HepG2 (cell line): ENCODE results near the gene NUDT6. TPM values are rescaled to one million over a fixed set of nuclear protein-coding genes. Genes with fewer than 3 reads are reported as not detected.

ENCODE experiments used
- ATAC-seq: fragments of 200-7000 bp; cut with Tn5 transposase; 3 replicates; pipeline ENCODE4 v1.9.1; 2020; ENCODE audit warnings: mild to moderate bottlenecking, moderate library complexity
- BruUV-seq: library from RNA; stranded (reverse); fragments of 400-500 nt; replicated peaks from 2 replicates; lab custom pipeline; 2021; lab: Mats Ljungman, UMichigan
- CTCF ChIA-PET: fragments of 300-600 bp; formaldehyde crosslinking; extraction: SDS; loops from one replicate; lab custom pipeline; 2021; ENCODE audit warnings: low total read pairs, inconsistent platforms, low intra/inter-chr PET ratio; lab: Yijun Ruan, JAX
- POLR2A ChIA-PET: fragments of 350-600 bp; sonication (Branson Sonifier 250); formaldehyde crosslinking; loops from one replicate; lab custom pipeline; 2020; ENCODE audit warnings: antibody characterized with exemption, inconsistent platforms; lab: Yijun Ruan, JAX
- DNase-seq: peaks from one replicate; pipeline ENCODE4 v3.0.0-alpha.2; 2015; ENCODE audit warnings: low spot score
- FAIRE-seq: peaks from 3 replicates; lab custom pipeline; 2011; peaks lifted over from hg19 to GRCh38; lab: Jason Lieb, UNC
- H2AFZ ChIP-seq: one replicate; pipeline ENCODE4 v1.6.1; 2011; ENCODE audit warnings: low read length, inconsistent platforms
- H3K27ac ChIP-seq: fragments of 300-600 bp; 3 replicates; pipeline ENCODE4 v1.8.0; 2011; ENCODE audit warnings: mixed run types, mild to moderate bottlenecking, mixed read lengths, low read length, inconsistent platforms; ENCODE audit not compliant: insufficient read depth; ENCODE audit errors: extremely low read length
- H3K27me3 ChIP-seq, 2 experiments: fragments of 200-600 bp in 1 of 2; 2 replicates in 1 of 2; 3 replicates in 1 of 2; pipeline versions ENCODE4 v1.6.0 to v1.8.0; 2011; ENCODE audit warnings: low read length in 2 of 2, mild to moderate bottlenecking in 2 of 2, moderate library complexity in 2 of 2, inconsistent platforms in 1 of 2; ENCODE audit not compliant: insufficient read depth in 2 of 2, control insufficient read depth in 1 of 2
- H3K36me3 ChIP-seq, 2 experiments: fragments of 200-600 bp in 1 of 2; replicated peaks in 1 of 2; 2 replicates in 1 of 2; 3 replicates in 1 of 2; pipeline versions ENCODE4 v1.5.1 to v1.8.0; 2011; ENCODE audit warnings: low read length in 2 of 2, inconsistent platforms in 1 of 2; ENCODE audit not compliant: insufficient read depth in 2 of 2, control insufficient read depth in 1 of 2
- H3K4me1 ChIP-seq: 2 replicates; pipeline ENCODE4 v1.5.1; 2012; ENCODE audit warnings: low read length, inconsistent platforms; ENCODE audit not compliant: insufficient read depth
- H3K4me2 ChIP-seq: 2 replicates; pipeline ENCODE4 v1.6.0; 2011; ENCODE audit warnings: low read depth, low read length, inconsistent platforms
- H3K4me3 ChIP-seq, 3 experiments: fragments of 200-600 bp in 1 of 3; sonication (generic), shearing (Covaris generic) in 1 of 3; replicated peaks in 1 of 3; 2 replicates each; pipeline ENCODE4 v1.5.1; 2011 to 2016; ENCODE audit warnings: low read length in 3 of 3, inconsistent platforms in 2 of 3, low read depth in 2 of 3, mild to moderate bottlenecking in 2 of 3, control low read depth in 1 of 3, mixed read lengths in 1 of 3; ENCODE audit not compliant: insufficient read depth in 1 of 3
- H3K79me2 ChIP-seq: one replicate; pipeline ENCODE4 v1.6.1; 2011; ENCODE audit warnings: low read length, inconsistent platforms; ENCODE audit not compliant: insufficient read depth
- H3K9ac ChIP-seq: 2 replicates; pipeline ENCODE4 v1.6.0; 2011; ENCODE audit warnings: mild to moderate bottlenecking, low read depth, low read length, inconsistent platforms; ENCODE audit not compliant: insufficient read depth
- H3K9me3 ChIP-seq: 2 replicates; pipeline ENCODE4 v1.5.1; 2012; ENCODE audit warnings: mild to moderate bottlenecking, low read length
- H4K20me1 ChIP-seq: 2 replicates; pipeline ENCODE4 v1.6.0; 2011; ENCODE audit warnings: inconsistent platforms, mild to moderate bottlenecking, low read length, moderate library complexity; ENCODE audit not compliant: insufficient read depth
- AGO1 ChIP-seq: fragments of 200-400 bp; formaldehyde crosslinking; IDR thresholded peaks from 2 replicates; pipeline ENCODE4 v1.6.1; 2017; ENCODE audit warnings: mild to moderate bottlenecking, low read depth, low read length, moderate library complexity; ENCODE audit not compliant: poor library complexity, severe bottlenecking
- SMYD3 ChIP-seq: sonication (generic); formaldehyde crosslinking; IDR thresholded peaks from 2 replicates; pipeline ENCODE4 v1.8.1; 2023; ENCODE audit warnings: mild to moderate bottlenecking, missing genetic modification reagents
- TBX2 ChIP-seq: sonication (generic); formaldehyde crosslinking; IDR thresholded peaks from 2 replicates; pipeline ENCODE4 v1.5.0; 2020; ENCODE audit warnings: missing genetic modification reagents, mild to moderate bottlenecking, borderline replicate concordance
- ZNF430 ChIP-seq: sonication (generic); formaldehyde crosslinking; IDR thresholded peaks from 2 replicates; pipeline ENCODE4 v1.9.0; 2021; ENCODE audit warnings: mild to moderate bottlenecking, missing genetic modification reagents
- ZNF589 ChIP-seq: sonication (generic); formaldehyde crosslinking; conservative IDR thresholded peaks from 2 replicates; pipeline ENCODE4 v1.8.0; 2022; ENCODE audit warnings: mild to moderate bottlenecking, moderate library complexity, missing genetic modification reagents
- ZNF75D ChIP-seq: sonication (generic); formaldehyde crosslinking; IDR thresholded peaks from 2 replicates; pipeline ENCODE4 v1.8.1; 2023; ENCODE audit warnings: missing genetic modification reagents, mild to moderate bottlenecking, borderline replicate concordance
- WGBS: methylation state at CpG from one replicate; pipeline ENCODE4 v1.1.6; 2017; ENCODE audit warnings: low lambda C conversion rate; 5-methylcytosine and 5-hydroxymethylcytosine counted together
- in situ Hi-C: cut with HindIII; loops from 2 replicates; pipeline ENCODE4 v1.10.0; 2017; ENCODE audit warnings: low pct_unique_long_range_greater_than_20kb; ENCODE audit not compliant: extremely low pct_ligation_motif_present
- intact Hi-C: fragments of 100-400 bp; cut with micrococcal nuclease; formaldehyde crosslinking; loops from one replicate; pipeline ENCODE4 v1.10.0; 2022; ENCODE audit not compliant: unreplicated experiment
- polyA plus RNA-seq, 8 experiments: library from polyadenylated mRNA; depleted of rRNA in 3 of 8; stranded (reverse) in 7 of 8; unstranded in 1 of 8; fragments of >200 nt; fragmentation: Illumina TruSeq in 4 of 8; extraction: Trizol in 4 of 8; gene quantifications; 2 replicates each; pipeline versions ENCODE4 v1.2.1 to v1.2.3, GENCODE V29; 2011 to 2016; ENCODE audit warnings: low read depth in 4 of 8, missing spikeins in 1 of 8, mixed read lengths in 1 of 8; ENCODE audit not compliant: insufficient read depth in 1 of 8
- total RNA-seq, 5 experiments: library from RNA; depleted of rRNA; stranded (reverse); fragments of >200 nt; fragmentation: Illumina TruSeq; extraction: Trizol; gene quantifications; 2 replicates each; pipeline ENCODE4 v1.2.3, GENCODE V29; 2016; ENCODE audit warnings: low read depth in 1 of 5
- TF ChIP-seq, protein P1 (sequence below): sonication (generic); formaldehyde crosslinking; IDR thresholded peaks from 2 replicates; pipeline ENCODE4 v1.5.0; 2020; ENCODE audit warnings: mild to moderate bottlenecking, missing genetic modification reagents
- TF ChIP-seq, protein P2 (sequence below): sonication (generic); formaldehyde crosslinking; IDR thresholded peaks from 2 replicates; pipeline ENCODE4 v1.5.0; 2020; ENCODE audit warnings: mild to moderate bottlenecking, missing genetic modification reagents

Gene NUDT6
- total and polyA plus RNA-seq, 2 of the 13 experiments (the other 11 are each of a cell fraction or from before 2014, with no cell fraction given), result 4.8 to 8.3 TPM

DNA sequence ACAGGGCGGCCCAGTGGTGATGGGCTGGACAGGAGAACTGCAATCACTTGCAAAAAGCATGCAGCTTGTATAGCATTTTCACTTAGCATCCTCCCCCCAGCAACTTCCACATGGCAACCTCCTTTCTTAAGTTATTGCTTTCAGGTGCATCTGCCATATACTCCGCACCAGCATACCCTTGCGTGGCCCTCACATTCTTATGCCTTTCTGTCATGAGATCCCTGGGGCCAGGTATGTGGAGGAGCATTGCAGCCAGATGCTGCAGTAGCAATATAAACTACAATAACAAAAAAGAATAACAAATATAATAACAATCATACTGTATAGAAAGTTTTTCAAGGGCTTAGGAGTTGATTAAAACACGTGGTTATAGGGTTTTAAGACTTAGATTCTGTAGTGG, 26.3 kb upstream of the NUDT6 start (continued):
- TF ChIP-seq, protein P1, sequence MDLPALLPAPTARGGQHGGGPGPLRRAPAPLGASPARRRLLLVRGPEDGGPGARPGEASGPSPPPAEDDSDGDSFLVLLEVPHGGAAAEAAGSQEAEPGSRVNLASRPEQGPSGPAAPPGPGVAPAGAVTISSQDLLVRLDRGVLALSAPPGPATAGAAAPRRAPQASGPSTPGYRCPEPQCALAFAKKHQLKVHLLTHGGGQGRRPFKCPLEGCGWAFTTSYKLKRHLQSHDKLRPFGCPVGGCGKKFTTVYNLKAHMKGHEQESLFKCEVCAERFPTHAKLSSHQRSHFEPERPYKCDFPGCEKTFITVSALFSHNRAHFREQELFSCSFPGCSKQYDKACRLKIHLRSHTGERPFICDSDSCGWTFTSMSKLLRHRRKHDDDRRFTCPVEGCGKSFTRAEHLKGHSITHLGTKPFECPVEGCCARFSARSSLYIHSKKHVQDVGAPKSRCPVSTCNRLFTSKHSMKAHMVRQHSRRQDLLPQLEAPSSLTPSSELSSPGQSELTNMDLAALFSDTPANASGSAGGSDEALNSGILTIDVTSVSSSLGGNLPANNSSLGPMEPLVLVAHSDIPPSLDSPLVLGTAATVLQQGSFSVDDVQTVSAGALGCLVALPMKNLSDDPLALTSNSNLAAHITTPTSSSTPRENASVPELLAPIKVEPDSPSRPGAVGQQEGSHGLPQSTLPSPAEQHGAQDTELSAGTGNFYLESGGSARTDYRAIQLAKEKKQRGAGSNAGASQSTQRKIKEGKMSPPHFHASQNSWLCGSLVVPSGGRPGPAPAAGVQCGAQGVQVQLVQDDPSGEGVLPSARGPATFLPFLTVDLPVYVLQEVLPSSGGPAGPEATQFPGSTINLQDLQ (CRISPR knock-in tag), result no peak
- TF ChIP-seq SMYD3 (CRISPR knock-in tag) (no peak), ZNF589 (CRISPR knock-in tag) (no peak)

DNA sequence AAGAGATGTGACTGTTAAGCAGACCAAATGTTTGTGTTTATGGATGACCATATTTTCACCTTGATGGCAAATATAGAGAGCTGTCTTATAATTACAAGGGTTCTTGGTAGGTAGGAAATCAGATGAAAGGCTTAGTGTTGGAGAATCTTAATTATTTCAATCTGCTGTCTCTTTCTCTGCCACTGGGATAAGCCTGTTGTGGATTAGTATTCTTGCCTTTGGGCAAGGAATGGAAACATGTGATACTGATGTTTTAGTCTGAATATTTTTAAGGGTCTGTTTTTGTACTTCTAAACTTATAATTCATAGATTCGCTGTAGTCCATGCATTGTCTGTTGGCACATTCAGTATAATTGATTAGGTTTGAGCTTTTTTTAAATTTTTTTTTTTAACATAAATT, 23.7 kb upstream of the NUDT6 start:
- Histone ChIP-seq H3K9ac (no peak overlapping the region), H3K27me3 (no peaks in the 10 kb centered on the region), H3K4me3 (no peak overlapping the region), H3K4me1 (no peaks in the 10 kb centered on the region), H3K36me3 (peaks cover 12 to 38% of the 10 kb centered on the region in 2 experiments), H3K4me2 (no peak overlapping the region)
- no TSS peak for BruUV-seq
- no peak for TF ChIP-seq TBX2 (CRISPR knock-in tag)
- no peak for TF ChIP-seq ZNF430 (CRISPR knock-in tag)
- no peak for TF ChIP-seq ZNF75D (CRISPR knock-in tag)
- TF ChIP-seq, protein P2, sequence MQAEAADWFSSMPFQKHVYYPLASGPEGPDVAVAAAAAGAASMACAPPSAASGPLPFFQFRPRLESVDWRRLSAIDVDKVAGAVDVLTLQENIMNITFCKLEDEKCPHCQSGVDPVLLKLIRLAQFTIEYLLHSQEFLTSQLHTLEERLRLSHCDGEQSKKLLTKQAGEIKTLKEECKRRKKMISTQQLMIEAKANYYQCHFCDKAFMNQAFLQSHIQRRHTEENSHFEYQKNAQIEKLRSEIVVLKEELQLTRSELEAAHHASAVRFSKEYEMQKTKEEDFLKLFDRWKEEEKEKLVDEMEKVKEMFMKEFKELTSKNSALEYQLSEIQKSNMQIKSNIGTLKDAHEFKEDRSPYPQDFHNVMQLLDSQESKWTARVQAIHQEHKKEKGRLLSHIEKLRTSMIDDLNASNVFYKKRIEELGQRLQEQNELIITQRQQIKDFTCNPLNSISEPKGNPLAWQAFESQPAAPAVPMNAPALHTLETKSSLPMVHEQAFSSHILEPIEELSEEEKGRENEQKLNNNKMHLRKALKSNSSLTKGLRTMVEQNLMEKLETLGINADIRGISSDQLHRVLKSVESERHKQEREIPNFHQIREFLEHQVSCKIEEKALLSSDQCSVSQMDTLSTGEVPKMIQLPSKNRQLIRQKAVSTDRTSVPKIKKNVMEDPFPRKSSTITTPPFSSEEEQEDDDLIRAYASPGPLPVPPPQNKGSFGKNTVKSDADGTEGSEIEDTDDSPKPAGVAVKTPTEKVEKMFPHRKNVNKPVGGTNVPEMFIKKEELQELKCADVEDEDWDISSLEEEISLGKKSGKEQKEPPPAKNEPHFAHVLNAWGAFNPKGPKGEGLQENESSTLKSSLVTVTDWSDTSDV (CRISPR knock-in tag), result no peak
- TF ChIP-seq AGO1, result no peak
- TF ChIP-seq, all 625 proteins: peak for 0
- 97% methylated on average over 1 of the region's 1 CpG for WGBS
- Histone ChIP-seq H3K79me2 (no peaks in the 10 kb centered on the region), H3K27ac (no peak overlapping the region), H2AFZ (no peak overlapping the region), H3K9me3 (no peaks in the 10 kb centered on the region), H4K20me1 (no peaks in the 10 kb centered on the region)
- FAIRE-seq (no peak), DNase-seq (no peak), ATAC-seq (no peak)
- in situ Hi-C loops (no loop called here), intact Hi-C loops (no loop called here)
- ChIA-PET CTCF (no interaction called here), POLR2A (no interaction called here)
